Heart left ventricle (tissue), 16 donors: ENCODE measurements around the gene KRTAP12-4. TPM values are rescaled to one million over a fixed set of nuclear protein-coding genes. Genes with fewer than 3 reads are reported as not detected.

Experiments used
- ATAC-seq, 4 donors: fragments of 200-7000 bp; cut with Tn5 transposase; one replicate each; pipeline ENCODE4 v1.9.1; 2020 to 2022; ENCODE audit warnings: moderate library complexity in 4 of 4, mild to moderate bottlenecking in 3 of 4, moderate number of reproducible peaks in 1 of 4
- DNase-seq, 5 donors: peaks; one replicate each; pipeline ENCODE4 v3.0.0-alpha.2; 2020
- H3K27ac ChIP-seq, 12 donors: fragments of 200-600 bp; sonication (generic) in 4 of 12; one replicate each; pipeline versions ENCODE4 v1.5.0 to v1.8.0; 2016 to 2022; ENCODE audit warnings: mild to moderate bottlenecking in 2 of 12
- H3K27me3 ChIP-seq, 9 donors: fragments of 200-600 bp; sonication (generic) in 2 of 9; one replicate each; pipeline versions ENCODE4 v1.5.1 to v1.8.0; 2016 to 2022; ENCODE audit warnings: mild to moderate bottlenecking in 3 of 9
- H3K36me3 ChIP-seq, 9 donors: fragments of 200-600 bp; sonication (generic) in 2 of 9; one replicate each; pipeline versions ENCODE4 v1.5.0 to v1.8.0; 2018 to 2022; ENCODE audit warnings: mild to moderate bottlenecking in 2 of 9
- H3K4me1 ChIP-seq, 12 donors: fragments of 200-600 bp; sonication (generic) in 4 of 12; one replicate each; pipeline versions ENCODE4 v1.5.0 to v1.8.0; 2016 to 2022; ENCODE audit warnings: mild to moderate bottlenecking in 3 of 12
- H3K4me3 ChIP-seq, 12 donors: fragments of 200-600 bp; sonication (generic) in 4 of 12; one replicate each; pipeline versions ENCODE4 v1.5.0 to v1.8.0; 2017 to 2022; ENCODE audit warnings: mild to moderate bottlenecking in 9 of 12, moderate library complexity in 4 of 12
- H3K9me3 ChIP-seq, 12 donors: fragments of 200-600 bp; sonication (generic) in 4 of 12; one replicate each; pipeline versions ENCODE4 v1.5.0 to v1.8.0; 2016 to 2022; ENCODE audit warnings: mild to moderate bottlenecking in 1 of 12
- POLR2A ChIP-seq, 2 donors: fragments of 450-650 bp; IDR thresholded peaks; one replicate each; pipeline ENCODE4 v1.6.1; 2017; ENCODE audit warnings: antibody characterized with exemption in 2 of 2, mild to moderate bottlenecking in 2 of 2, moderate library complexity in 2 of 2
- WGBS, 4 donors: extraction: QIAGEN DNeasy Blood & Tissue Kit in 2 of 4; methylation state at CpG; one replicate each; pipeline versions ENCODE4 v1.1.5 to v1.1.7; 2013 to 2018; 5-methylcytosine and 5-hydroxymethylcytosine counted together
- intact Hi-C, 10 donors: fragments of 100-400 bp; cut with DNase I; formaldehyde crosslinking; loops; one replicate each; pipeline versions ENCODE4 v1.11.1 to v1.14.2; 2022
- polyA plus RNA-seq, 2 donors: library from polyadenylated mRNA; stranded (reverse); fragments of 200-250 nt; gene quantifications; one replicate each; pipeline ENCODE4 v1.2.3, GENCODE V29; 2013
- total RNA-seq, 9 donors: library from RNA; depleted of rRNA in 2 of 9; stranded (reverse); fragments of >200 nt in 2 of 9; fragmentation: NEBNext Ultra II Directional in 3 of 9; extraction: Animal tissue kit (Norgen Biotek cat#: 25700) in 3 of 9; gene quantifications; one replicate each; pipeline versions ENCODE4 v1.1.0 to v1.2.4, GENCODE V29; 2016 to 2023
- TF ChIP-seq, protein P1 (sequence below), 12 donors: fragments of 200-600 bp; sonication (generic) in 4 of 12; IDR thresholded peaks; one replicate each; pipeline versions ENCODE4 v1.5.0 to v1.8.0; 2018 to 2022; ENCODE audit warnings: antibody characterized with exemption in 12 of 12, mild to moderate bottlenecking in 5 of 12
- donor health status: ischemic (EF 13 %, LVEDD 7.1; RV severe dilation, severe dysfunction).
- donor health status: healthy with polysubstance abuse.
- donor health status: DM: no; HTN: yes; CAD: no.
- donor health status: DM: no; HTN: no; CAD: no.
- donor health status: ischemic (EF 25% LVEDD 6.9; RV normal size, moderate dysfunction).
- donor health status: ischemic (EF 25% LVEDD 5.7; RV mildly dilated, moderate dysfunction).
- donor health status: healthy.
- donor health status: DM: yes; HTN: yes; CAD: no.
- donor health status: ischemic (EF 35%, LVEDD 5.7; RV mildly dilated, moderate dysfunction).
- donor health status: nonischemic (EF 11% LVEDD 7.7; RV severe dilation, severe dysfunction).
- donor health status: DM: yes; HTN: yes; CAD: no.
- donor health status: PGD.
- donor health status: ischemic (EF 29% LVEDD 5.4; RV normal size, mild dysfunction).
- donor health status: nonischemic (EF 23%, LVEDD 6.1; RV moderate dilation, normal function).

Gene KRTAP12-4
- total and polyA plus RNA-seq, 11 donors = not detected

DNA sequence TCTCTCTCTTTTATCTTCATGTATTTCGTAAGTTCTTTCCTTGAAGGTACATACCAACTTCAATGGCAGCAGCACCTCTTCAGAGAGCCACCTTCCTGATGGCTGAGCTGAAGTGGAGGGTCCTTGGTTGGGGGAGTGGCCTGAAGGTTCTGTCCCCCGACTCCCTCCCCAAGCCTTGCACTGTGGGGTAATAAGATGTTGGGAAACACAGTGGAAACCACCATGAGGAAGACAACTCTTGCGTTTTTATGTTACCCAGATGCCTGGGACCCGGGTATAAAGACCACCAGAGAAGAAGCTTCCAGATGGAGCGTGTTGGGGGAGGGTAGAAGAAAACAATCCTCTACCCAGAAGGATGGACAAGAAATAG, 4.1 kb upstream of the KRTAP12-4 start:
- no peaks in the 10 kb centered on the region for H3K36me3 ChIP-seq
- no peak overlapping the region for H3K4me3 ChIP-seq
- peak overlapping the region in 1 of 12 donors; percentile 74 for H3K27ac ChIP-seq
- H3K9me3 ChIP-seq = peaks cover 0 to 17% (median 4%) of the 10 kb centered on the region in 12 donors
- intact Hi-C loops = no loop called here
- ATAC-seq = no peak
- H3K27me3 ChIP-seq = peaks cover 0 to 8% (median 0%) of the 10 kb centered on the region in 9 donors
- WGBS, 4 donors = 81 to 88% (median 83%) methylated on average over 5 of the region's 5 CpGs
- H3K4me1 ChIP-seq = peaks cover 0 to 4% (median 0%) of the 10 kb centered on the region in 12 donors
- TF ChIP-seq, protein P1, sequence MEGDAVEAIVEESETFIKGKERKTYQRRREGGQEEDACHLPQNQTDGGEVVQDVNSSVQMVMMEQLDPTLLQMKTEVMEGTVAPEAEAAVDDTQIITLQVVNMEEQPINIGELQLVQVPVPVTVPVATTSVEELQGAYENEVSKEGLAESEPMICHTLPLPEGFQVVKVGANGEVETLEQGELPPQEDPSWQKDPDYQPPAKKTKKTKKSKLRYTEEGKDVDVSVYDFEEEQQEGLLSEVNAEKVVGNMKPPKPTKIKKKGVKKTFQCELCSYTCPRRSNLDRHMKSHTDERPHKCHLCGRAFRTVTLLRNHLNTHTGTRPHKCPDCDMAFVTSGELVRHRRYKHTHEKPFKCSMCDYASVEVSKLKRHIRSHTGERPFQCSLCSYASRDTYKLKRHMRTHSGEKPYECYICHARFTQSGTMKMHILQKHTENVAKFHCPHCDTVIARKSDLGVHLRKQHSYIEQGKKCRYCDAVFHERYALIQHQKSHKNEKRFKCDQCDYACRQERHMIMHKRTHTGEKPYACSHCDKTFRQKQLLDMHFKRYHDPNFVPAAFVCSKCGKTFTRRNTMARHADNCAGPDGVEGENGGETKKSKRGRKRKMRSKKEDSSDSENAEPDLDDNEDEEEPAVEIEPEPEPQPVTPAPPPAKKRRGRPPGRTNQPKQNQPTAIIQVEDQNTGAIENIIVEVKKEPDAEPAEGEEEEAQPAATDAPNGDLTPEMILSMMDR (IDR thresholded peaks at IDR 0.05) = no peak
- TF ChIP-seq POLR2A (IDR thresholded peaks at IDR 0.05) = no peak
- no peak for DNase-seq

DNA sequence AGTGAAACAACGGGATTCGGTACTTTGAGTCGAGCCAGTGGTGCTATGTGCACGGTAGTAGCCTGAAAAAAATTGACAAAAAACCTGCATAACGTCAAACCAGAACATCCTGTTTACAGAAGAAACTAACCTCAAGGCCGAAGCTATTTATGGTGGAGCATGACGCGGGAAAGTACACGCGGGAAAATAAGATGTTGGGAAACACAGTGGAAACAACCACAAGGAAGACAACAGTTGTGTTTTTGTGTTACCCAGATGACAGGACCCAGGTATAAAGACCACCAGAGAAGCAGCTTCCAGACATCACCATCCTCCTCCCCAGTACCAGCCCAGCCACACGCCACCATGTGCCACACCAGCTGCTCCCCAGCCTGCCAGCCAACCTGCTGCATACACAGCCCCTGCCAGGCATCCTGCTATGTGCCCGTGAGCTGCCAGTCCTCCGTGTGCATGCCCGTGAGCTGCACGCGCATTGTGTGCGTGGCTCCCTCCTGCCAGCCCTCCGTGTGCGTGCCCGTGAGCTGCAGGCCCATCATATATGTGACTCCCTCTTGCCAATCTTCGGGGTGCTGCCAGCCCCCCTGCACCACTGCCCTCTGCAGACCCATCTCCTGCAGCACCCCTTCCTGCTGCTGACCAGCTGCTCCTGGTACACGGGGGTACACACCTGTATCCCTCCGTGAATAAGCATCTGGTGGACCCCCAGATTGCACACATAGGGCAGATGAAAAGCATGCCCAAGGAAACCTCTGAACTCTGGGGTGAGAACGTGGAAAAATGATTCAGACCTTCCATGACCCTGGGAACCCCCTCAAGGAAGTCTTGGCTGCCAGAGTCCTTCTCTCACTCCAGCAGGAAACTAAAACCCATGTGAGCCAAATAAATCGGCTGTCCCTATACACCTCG, 3.4 kb upstream of the KRTAP12-4 start, which contains the start of gene KRTAP12-3:
Gene KRTAP12-3, plus strand, starts transcription at position 298 of the 906 bp plus-strand sequence. Its CDS starts 48 bp downstream, at position 346.
- intact Hi-C loops = no loop called here
- DNase-seq (peak in 1 of 5 donors; percentile 54), ATAC-seq (peak in 1 of 4 donors; percentile 16)

DNA sequence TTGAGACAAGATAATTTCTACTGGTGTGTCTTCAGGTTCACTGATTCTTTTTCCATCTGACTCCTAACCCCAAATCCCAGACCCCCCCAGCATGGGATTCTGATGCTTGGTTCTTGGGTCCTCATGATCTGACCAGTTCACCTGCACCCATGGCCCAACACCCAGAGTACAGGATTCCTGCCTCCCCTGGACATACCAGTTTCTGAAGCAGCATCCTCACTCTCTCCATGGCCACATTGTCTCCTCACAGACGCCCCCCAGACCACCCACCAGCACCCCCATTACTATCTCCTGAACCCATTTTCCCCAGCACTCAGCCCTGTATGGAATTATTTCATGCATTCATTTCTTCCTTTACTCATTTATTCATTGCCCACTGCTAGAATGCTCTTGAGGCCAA, 2.4 kb upstream of the KRTAP12-4 start:
- H3K27ac ChIP-seq = peak overlapping the region in 1 of 12 donors; percentile 74
- intact Hi-C loops = no loop called here
- 44 to 71% (median 64%) methylated on average over 1 of the region's 1 CpG for WGBS, 4 donors

More for the DNA sequence above, 3.4 kb upstream of the KRTAP12-4 start, which contains the start of gene KRTAP12-3:
- Histone ChIP-seq H3K27ac (peak within 1 kb of the TSS in 2 of 12 donors; percentile 13 to 74), H3K4me1 (peaks cover 0 to 4% (median 0%) of the 10 kb centered on the region in 12 donors), H3K9me3 (peaks cover 0 to 17% (median 4%) of the 10 kb centered on the region in 12 donors), H3K36me3 (no peaks in the 10 kb centered on the region), H3K27me3 (peaks cover 0 to 8% (median 0%) of the 10 kb centered on the region in 9 donors), H3K4me3 (no peak within 1 kb of the TSS)
- 72 to 76% (median 74%) methylated on average over 25 to 26 of the region's 26 CpGs for WGBS, 4 donors
- TF ChIP-seq, protein P1 (IDR thresholded peaks at IDR 0.05) = no peak
- TF ChIP-seq POLR2A (IDR thresholded peaks at IDR 0.05) = no peak

More for the DNA sequence above, 2.4 kb upstream of the KRTAP12-4 start:
- DNase-seq (no peak), ATAC-seq (no peak)
- peaks cover 0 to 8% (median 0%) of the 10 kb centered on the region in 9 donors for H3K27me3 ChIP-seq
- H3K4me1 ChIP-seq = peaks cover 0 to 4% (median 0%) of the 10 kb centered on the region in 12 donors
- H3K9me3 ChIP-seq = peaks cover 0 to 17% (median 4%) of the 10 kb centered on the region in 12 donors
- TF ChIP-seq, protein P1 (IDR thresholded peaks at IDR 0.05) = no peak
- no peak for TF ChIP-seq POLR2A (IDR thresholded peaks at IDR 0.05)
- no peaks in the 10 kb centered on the region for H3K36me3 ChIP-seq
- H3K4me3 ChIP-seq = no peak overlapping the region
